GM20431 (cell line): Measurements from ENCODE around the gene TCF4.

Source experiments
- in situ Hi-C: fragments of 300-500 bp; cut with MseI, MboI; formaldehyde crosslinking; loops from one replicate; pipeline ENCODE4 v1.15.0; 2020; ENCODE audit warnings: low sequenced_read_pairs; ENCODE audit not compliant: unreplicated experiment

The TCF4 gene

DNA sequence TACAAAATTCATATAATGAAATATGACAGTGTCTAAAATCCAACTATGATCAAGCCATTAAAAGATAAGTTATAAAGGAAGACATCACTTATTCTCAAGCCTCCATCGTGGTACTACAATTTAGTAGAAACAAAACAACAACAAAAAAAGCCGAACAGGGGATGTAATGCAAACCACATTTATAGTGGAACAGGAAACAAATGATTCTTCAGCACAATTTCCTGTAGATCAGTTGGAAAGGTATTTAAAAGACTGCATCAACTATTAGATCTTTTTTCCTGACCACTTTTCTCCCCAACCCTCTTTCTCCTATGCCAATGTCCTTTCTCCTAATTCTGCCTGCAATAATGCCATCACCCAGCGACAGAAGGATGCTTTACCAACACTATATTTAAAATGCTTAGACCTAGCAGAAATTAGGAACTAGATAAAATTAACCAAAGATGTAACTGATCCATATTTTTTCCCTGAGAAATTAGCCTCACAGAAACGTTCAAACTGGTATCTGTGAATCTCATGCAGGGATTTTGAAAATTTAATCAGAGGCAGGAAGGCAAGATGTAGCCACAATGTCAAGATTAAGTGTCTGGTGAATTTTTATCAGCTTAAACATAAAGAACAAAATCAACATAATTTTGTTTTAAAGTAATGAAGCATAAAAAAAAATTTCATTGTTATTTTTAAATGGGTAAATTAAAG, 271.4 kb downstream of the TCF4 start:
- in situ Hi-C loops: no loop called here

DNA sequence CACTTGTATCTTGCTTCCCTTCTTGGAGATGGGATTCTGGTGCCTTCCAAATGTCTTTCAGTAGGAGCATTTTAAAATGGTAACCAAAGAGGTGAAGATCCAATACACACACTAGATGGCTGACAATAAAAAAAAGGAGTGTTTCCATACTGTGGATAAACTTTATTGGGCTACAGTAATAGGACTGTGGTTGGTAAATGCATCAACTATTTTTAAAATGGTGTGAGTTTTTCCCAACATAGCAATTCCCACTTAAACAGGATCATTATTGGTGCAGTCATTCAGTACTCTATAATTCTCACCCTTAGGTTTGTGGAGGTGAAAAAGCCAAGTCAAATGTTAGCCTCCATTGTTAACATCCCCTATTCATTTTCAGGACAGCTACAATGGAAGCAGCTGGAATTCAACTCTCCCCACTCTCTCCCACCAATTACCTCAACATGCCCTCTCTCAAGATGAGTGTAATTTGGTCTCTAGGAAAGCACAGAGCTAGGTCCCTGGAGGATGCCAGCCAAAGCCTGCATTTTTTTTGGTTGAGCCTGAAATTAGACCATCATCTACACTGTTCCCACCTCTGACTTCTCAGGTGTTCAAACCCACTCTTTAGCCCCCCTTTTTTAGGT, 273.3 kb downstream of the TCF4 start:
- in situ Hi-C loops: no loop called here

DNA sequence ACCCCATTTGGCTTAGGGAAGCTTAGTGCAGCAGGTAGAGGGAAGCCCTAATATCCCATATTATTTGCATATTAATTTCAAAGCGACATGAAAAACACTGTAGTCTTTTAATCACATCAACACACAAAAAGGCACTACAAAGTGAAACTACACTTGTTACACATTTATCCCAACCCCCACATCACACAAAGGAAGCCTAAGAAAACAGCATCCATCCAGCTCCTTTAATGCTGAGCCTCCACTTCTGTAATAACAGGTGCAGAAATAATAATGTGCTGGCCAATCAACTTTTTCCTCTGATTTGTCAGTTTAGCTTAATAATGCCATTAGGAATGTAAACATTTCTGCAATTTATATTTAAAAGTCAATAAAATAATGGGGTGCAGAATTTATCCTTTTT, 274.0 kb downstream of the TCF4 start:
- in situ Hi-C loops: no loop called here

DNA sequence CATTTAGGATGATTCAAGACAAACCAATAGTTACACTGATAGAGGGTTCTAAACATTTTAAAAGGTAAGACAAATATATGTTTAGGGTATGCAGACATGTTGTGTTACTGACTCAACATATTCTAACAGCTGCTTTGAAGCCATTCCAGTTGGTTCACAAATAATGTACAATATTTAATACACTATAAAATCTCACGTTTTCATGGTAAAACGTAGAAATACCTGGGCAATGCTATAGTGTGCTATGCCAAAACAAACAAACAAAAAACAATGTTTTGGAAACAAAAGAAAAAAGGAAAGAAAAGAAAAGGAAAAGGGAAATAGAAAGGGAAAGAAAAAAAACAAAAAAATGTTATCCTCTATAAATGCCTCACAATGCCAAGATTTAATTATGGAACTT, 277.1 kb downstream of the TCF4 start:
- in situ Hi-C loops: no loop called here

DNA sequence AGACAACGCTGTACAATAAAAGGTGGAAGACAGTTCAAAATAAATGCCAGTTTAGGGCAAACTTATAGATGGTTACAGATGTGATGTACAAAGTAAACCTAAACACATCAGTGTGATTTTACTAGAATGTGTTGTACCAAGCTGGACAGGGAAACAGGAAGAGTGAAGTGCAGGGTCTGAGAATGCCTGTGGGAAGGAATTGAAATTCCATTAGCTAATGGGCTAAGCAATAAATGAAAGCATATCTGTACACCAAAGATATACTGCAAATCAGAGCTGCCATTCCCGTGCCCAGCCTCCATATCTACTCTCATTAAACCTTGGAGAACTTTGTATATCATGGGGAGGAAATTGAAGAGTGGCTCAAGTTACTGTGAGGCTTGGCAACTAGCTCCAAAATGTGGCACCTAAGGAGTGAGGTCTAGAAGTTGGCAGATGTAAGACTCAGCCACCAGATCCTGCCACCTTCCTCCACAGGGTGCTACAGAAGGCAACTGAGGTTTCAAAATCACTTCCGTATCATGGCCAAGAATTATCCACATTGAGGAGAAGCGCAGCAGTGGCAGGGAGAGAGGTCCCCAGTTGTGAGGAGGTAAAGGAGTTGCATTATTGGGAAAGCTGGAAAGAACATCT, 277.8 kb downstream of the TCF4 start:
- in situ Hi-C loops: no loop called here

DNA sequence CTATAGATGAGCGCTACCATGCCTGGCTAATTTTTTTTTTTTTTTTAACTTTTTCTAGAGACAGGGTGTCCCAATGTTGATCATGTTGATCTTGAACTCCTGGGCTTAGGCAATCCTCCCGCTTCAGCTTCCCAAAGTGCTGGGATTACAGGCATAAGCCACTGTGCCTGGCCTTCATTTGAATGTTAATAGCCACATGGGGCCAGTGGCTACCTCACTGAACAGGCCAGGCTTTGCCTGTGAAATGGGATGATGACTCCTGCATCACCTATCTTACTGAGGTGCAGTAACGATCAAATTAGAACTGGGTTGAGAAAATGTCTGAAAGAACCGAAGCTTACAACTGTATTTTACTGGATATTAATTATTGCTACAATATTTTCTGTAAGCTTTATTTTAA, 278.7 kb downstream of the TCF4 start:
- in situ Hi-C loops: no loop called here

DNA sequence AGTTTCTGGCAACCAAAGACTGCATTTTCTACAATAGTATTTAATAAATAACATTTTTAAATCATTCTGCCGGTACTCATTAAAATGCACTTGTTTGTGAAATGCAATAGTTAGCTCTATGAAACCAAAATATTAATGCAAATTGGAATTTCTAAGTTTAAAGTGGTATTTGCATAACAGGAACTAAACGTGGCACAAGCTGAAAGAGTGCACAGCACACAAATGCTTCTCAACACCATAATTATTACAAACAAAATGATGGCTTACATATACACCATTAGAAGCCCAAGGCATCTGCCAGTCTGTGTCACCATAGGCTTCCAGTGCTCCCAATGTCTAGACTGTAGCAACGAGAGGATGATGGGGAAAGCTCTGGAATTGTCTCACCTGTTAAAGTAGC, 280.5 kb downstream of the TCF4 start:
- in situ Hi-C loops: no loop called here

DNA sequence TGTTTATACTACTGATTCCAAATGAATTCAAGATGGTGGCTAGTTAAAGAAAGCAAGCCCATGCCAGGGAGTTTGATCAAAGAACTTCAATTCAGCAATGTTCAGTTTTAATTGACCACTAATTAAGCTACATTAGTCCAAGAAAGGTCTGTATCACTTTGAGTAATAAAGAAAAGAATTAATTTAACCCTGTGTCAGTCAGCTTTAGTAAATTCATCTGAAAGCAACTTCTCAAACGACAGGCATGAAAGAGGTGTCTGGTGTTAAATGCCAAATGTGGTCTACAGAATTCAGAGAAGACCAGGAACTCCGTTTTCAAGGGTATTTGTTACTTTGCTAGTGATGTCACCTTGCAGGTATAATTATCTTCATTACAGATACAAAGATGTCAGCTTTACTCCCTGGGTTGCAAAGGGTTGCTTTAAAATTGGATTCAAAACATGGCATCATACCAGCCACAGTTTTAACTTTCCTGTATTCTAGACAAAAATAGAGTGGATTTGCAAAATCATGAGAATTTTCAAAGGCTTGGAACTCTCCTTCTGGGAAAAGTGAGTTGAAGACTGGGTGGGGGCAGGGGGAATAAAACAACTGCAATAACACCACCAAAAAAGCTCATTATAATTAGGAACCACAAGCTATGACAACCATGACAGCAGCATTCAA, 281.5 kb downstream of the TCF4 start:
- in situ Hi-C loops: no loop called here

DNA sequence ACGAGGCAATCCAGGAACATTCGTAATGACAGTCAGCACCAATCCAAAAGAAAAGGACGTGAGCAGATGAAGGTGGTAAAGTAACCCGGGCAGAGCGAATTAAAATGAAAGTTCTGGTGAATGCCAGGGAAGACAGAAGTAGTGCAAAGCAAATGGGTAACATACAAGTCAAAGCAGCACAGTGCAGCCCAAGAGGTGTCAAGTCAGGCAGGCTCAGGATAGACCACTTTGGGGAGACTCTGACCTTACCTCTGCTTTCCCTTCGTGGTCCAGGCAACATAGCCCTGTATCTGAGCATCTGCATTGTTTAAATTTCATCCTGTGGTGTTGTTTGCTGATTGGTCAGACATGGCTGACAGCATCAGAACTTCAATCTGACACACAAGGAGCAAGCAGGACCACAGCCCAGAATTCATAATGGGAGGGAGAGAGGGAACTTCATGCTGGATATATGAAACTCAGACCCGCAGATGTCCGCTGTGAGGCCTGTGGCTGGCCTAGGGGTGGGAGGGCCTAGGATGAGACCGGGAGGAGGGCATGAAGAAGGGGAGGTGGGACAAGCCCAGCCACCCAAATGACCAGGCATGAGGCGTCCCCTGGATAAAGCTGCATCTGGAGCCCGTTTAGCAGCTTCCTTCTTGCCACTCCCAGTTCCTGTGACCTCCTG, 285.7 kb downstream of the TCF4 start:
- in situ Hi-C loops: no loop called here

DNA sequence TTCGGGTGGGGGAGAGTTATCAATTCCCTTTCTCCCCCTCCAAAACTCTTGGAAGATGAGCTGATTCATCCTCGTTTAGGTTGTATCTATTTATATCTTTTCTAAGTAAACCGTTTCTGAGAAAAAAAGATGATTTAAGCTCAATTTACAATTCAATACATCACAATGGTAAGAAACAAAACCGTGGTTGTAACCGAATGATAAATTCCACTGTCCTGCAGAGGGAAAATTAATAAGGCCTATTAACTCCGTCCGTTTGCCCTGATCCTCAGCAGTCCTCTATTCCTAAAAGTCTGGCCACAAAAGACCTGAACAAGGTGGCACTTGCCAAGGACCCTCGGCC, 286.2 kb downstream of the TCF4 start:
- in situ Hi-C loops: no loop called here

DNA sequence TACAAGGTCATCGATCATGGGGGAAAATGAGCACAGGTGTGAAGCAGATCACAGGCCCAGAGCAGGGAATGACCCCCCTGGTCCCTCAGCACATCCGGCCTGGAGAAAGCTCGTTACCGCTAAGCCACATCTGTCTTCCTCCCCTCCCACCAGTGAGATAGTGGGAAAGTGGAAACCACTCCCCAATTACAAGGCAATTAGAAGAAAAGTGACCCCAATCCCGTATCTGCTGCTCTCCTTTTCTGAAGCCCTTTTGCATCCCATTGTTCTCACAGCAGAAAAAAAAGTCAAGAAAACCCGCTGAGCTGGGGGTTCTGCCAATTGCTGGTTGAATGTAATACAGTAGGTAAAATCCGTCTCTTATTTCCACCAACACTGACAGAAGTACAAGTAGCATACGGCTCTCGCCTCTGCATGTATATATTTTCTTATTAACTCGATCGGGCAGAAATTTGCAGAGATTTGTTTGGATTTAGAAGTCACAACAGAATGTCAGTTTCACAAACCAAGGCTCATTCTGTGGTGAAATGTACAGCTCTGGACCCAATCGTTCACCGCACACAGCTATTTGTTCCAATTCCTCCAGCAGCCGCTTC, 287.0 kb downstream of the TCF4 start:
- in situ Hi-C loops: no loop called here

DNA sequence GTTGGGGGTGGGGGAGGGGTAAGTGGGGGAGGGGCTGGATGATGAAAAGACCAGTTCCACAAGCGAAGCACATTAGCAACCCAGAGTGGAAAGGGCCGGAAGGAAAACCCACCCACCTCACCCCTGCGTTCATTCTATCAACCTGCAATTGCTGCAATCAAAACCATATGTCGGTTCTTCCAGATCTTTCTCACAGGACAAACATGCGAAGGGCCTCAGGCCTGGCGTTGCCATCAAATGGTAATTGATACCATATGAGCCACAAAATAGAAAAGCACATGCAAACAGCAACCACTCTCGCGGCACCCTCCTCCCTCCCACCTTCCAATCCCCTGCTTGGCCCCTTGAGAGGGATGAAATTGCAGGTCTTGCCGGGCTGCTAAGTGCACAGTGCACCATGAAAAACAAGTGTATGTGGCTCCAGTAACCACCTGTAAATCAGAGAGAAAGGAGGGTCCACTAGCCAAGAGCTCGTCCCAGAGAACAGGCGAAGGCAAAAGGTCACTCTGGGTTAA, 287.5 kb downstream of the TCF4 start:
- in situ Hi-C loops: no loop called here

DNA sequence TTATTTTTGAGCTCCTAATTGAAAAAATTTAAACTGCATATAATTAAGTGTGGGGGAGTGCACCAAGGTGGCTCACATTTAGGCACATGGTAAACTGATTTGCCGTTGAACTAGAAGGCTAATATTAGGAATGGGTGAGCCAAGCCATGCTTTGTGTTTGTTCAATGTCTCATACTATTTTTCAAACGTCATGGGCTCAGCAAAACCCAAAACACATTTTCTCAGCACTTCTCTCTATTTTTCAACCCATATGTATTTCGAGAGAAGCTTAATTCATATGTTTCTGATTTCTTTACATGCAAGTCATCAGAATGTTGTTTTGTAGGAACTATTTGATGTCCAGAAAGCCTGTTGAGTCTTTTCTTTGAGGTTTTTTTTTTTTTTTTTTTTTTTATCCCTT, 291.2 kb downstream of the TCF4 start:
- in situ Hi-C loops: no loop called here

DNA sequence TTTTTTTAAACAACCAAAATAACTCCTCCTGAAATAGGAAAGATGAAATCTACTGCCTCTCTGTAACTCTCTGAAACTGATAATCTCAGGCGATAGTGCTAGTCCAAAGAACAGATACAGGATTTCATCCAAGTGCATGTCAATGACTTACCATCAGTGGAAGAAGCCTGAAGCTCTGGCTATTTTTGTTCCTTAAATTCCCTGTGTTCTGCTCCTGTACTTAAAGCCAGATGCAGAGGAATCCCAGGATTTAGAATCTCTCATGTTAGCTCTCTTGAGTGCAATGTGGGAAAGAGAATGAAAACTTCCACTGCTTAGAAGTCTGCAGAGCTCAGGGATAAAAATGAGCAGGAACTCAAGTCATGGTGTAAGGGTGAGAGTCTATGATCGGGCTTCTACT, 291.9 kb downstream of the TCF4 start:
- in situ Hi-C loops: no loop called here

DNA sequence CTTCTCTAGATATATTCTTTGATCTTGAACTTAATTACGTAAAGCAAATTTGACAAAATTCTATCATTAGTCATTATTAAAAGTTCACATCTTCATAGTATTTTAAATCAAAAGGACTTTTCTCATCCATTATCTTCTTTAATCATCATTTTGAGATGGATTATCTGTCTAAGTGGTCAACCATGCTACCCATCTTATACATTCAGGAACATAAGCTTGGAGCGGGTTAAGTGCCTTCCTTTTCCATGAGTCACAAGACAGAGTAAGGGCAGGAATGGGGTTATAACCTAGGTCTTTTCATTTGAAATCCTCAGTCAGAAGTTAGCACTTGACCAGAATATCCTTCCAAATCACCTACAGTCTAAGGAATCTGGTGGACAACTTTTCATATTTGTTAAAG, 297.1 kb downstream of the TCF4 start:
- in situ Hi-C loops: no loop called here

DNA sequence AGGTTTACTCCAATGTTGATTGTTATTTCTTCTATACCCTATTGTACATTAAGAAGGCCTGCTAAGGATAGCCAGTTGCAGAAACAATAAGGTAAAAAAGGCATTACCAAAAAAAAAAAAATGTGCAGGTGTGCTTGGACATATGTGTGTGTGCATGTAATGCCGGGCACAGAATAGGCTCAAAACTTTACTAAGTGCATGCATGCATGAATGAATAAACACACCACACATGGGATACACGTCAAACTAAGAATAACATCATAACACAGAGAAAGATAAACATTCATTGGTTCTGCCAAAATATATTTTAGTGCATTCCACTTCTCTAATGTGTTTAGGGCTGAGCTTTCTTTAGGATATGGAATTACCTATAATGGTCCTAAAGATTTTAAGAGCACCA, 298.2 kb downstream of the TCF4 start:
- in situ Hi-C loops: no loop called here

DNA sequence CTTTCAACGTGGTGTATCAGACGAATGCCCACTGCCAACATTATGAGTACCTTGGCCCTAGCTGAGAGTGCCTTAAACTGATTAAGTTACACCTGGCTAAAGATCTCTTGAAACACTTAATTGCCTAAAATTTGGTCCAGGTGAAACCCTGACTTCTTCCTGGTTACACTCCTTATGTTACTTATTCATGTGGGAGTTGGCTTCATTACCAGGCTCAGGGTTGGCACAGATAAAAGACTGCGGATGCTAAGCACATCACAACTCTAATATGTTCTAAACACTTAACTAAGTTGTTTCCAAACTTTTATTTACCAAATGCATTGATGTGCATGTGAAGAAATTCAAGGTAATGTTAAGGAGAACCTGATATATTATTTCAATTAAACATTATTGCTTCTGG, 298.9 kb downstream of the TCF4 start:
- in situ Hi-C loops: no loop called here

DNA sequence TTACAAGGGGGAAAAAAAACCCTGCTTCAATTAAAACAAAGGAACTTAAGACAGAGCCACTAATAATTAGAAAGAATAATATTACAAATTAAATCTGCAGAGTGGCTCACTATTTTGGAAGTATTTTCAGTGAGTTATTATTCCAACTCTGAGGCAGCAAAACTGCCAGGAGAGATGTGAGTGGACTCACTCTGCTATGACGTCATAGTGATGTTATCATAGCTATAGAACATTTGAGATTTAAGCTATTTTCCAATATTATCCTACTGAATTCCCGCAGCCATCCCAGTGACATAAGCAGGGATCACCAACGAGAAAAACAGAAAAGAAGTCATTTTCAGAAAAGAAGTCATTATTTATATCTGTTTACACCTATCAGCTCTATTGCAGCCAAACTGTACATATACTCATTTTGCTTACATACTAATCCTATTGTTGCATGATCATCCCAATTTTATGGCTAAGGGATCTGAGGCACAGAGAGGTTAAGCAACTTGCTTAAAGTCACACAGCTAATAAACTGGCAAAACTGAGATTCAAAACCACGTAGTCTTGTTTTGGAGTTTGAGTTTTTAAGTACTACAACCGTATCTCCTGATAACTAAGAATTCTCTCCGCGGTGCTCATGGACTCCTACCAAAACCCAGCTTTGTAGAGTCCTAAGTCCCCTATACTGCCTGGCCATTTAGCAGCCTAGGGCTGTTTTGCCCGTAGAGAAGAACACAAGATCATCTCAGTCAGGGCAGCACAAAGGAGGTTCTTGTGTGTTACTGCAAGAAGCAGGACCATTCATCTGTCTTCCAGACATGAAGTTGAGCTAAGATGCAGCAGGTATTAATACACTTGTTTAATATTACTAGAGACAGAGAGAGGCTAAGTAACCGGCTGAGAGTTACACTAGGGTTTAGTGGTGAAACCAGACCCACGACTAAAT, 299.8 kb downstream of the TCF4 start:
- in situ Hi-C loops: no loop called here

DNA sequence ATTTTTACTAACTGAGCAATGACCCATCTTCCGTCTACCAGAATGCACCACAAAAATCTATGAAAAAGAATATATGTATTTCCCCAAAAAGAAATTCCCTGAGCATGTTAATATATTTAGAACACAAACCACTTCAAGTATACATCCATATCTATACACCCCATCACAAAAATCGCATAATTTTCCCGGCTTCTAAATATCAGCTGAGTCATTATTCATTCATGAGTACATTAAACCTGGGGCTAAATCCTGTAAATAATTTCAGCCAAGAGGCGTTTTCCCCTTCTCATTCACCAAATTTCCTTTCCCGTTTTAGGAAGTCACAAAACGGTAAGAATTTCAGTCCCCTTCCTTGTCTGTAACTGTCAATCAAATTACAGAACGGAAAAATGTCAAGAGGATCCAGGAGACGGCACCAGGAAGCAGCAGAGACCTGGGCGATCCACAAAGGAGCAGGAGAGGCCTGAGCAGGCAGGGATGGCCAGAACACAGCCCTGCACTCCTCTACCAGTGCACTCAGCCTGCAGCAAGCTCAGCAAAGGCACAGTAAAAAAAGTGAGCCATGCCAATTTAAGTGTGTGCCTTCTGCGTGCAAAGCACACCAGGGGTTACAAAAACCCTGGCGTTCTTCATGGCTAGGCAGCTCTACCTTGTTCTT, 300.7 kb downstream of the TCF4 start:
- in situ Hi-C loops: no loop called here
